GM18868 (cell line): ENCODE data around the gene GAK.
"Not testable (repeated sequence)": the region's sequence is repeated elsewhere in the genome, so short reads cannot be mapped to it uniquely, and the experiment has no call there.

Experiments used
- ATAC-seq: cut with Tn5 transposase; IDR thresholded peaks from one replicate; pipeline ENCODE4 v1.9.1; 2021; ENCODE audit warnings: mild to moderate bottlenecking, moderate library complexity; ENCODE audit not compliant: unreplicated experiment

GAK gene

GRCh38 chr4:931960-932712 lies at the start of gene GAK, which contains the start of gene TMEM175:
Gene GAK, minus strand, starts transcription at chr4:932316. Its CDS starts 129 bp downstream, at chr4:932187.
Gene TMEM175, plus strand, starts transcription at chr4:932460. Its CDS starts 15,280 bp downstream, at chr4:947740.
- ATAC-seq: peak; percentile 87

GRCh38 chr4:978957-979701 lies 47.0 kb upstream of the GAK start:
- no peak for ATAC-seq

- ATAC-seq: not testable (repeated sequence)
These were observed 43.9 kb upstream of the GAK start for GRCh38 chr4:976016-976415.

- ATAC-seq: no peak
These were observed 42.6 kb upstream of the GAK start for GRCh38 chr4:974668-975067.

GRCh38 chr4:973431-974397 lies 41.6 kb upstream of the GAK start, which contains the start of gene DGKQ:
Gene DGKQ, minus strand, starts transcription at chr4:973569. Its CDS starts 87 bp downstream, at chr4:973482.
- ATAC-seq: peak; percentile 73

GRCh38 chr4:972651-973424 lies 40.7 kb upstream of the GAK start:
- peak; percentile 43 for ATAC-seq

GRCh38 chr4:971666-972500 lies 39.8 kb upstream of the GAK start:
- no peak for ATAC-seq

- ATAC-seq: no peak
These were observed 38.9 kb upstream of the GAK start for GRCh38 chr4:970854-971520.

- ATAC-seq: no peak
These were observed 38.1 kb upstream of the GAK start for GRCh38 chr4:970046-970745.

- ATAC-seq: no peak
These were observed 36.7 kb upstream of the GAK start for GRCh38 chr4:968621-969394.

GRCh38 chr4:968221-968620 lies 36.1 kb upstream of the GAK start:
- ATAC-seq: no peak

- no peak for ATAC-seq
These were observed 35.3 kb upstream of the GAK start for GRCh38 chr4:967113-968104.

GRCh38 chr4:966266-967112 lies 34.4 kb upstream of the GAK start:
- ATAC-seq: no peak

- ATAC-seq: no peak
These were observed 33.6 kb upstream of the GAK start for GRCh38 chr4:965766-966134.

GRCh38 chr4:965048-965765 lies 33.1 kb upstream of the GAK start:
- ATAC-seq: no peak
